Body of pancreas (tissue), 4 donors: Measurements from ENCODE around the gene TNIK.
A peak's percentile ranks its signal among the peaks of the same experiment; 100 is the strongest.

ENCODE experiments used
- CTCF ChIP-seq, 7 experiments: fragments of 450-650 bp in 4 of 7; fragments of 200-600 bp in 3 of 7; sonication (generic) in 3 of 7; IDR thresholded peaks; one replicate each; pipeline ENCODE4 v1.5.1; 2016 to 2019; ENCODE audit warnings: antibody characterized with exemption in 7 of 7
- POLR2A ChIP-seq, 3 donors: fragments of 450-650 bp; IDR thresholded peaks; one replicate each; pipeline ENCODE4 v1.6.1; 2016; ENCODE audit warnings: antibody characterized with exemption in 3 of 3, mild to moderate bottlenecking in 2 of 3

- TF ChIP-seq POLR2A (IDR thresholded peaks at IDR 0.05) (peak in 2 of 3 donors; percentile 11 to 25), CTCF (IDR thresholded peaks at IDR 0.05) (no peak)
Observed at GRCh38 chr3:171173736-171174135, 286.5 kb downstream of the TNIK start.
